Caco-2 (cell line): ENCODE measurements around the gene SCN9A. TPM values are rescaled to one million over a fixed set of nuclear protein-coding genes. Genes with fewer than 3 reads are reported as not detected.

ENCODE experiments used
- BruUV-seq: library from RNA; stranded (reverse); fragments of 400-500 nt; replicated peaks from 2 replicates; lab custom pipeline; 2021; lab: Mats Ljungman, UMichigan
- CTCF ChIA-PET: fragments of 300-600 bp; sonication (Branson Sonifier 250); formaldehyde crosslinking; loops from one replicate; lab custom pipeline; 2022; ENCODE audit warnings: antibody characterized with exemption; lab: Charles Lee
- POLR2A ChIA-PET: fragments of 300-600 bp; sonication (Branson Sonifier 250); formaldehyde crosslinking; loops from one replicate; lab custom pipeline; 2022; ENCODE audit warnings: antibody characterized with exemption; lab: Charles Lee
- DNase-seq, 2 experiments: peaks; one replicate each; pipeline versions ENCODE4 v3.0.0 to v3.0.0-alpha.2; 2020 to 2022
- H3K27me3 ChIP-seq: replicated peaks from 2 replicates; pipeline ENCODE4 v1.6.0; 2011; ENCODE audit warnings: low read length; ENCODE audit not compliant: control insufficient read depth, insufficient read depth
- H3K36me3 ChIP-seq: 2 replicates; pipeline ENCODE4 v1.5.1; 2011; ENCODE audit warnings: low read length; ENCODE audit not compliant: control insufficient read depth, insufficient read depth
- H3K4me1 ChIP-seq: fragments of 250-450 bp; sonication (Bioruptor Pico); 2 replicates; pipeline ENCODE4 v1.5.1; 2020; ENCODE audit warnings: mild to moderate bottlenecking
- H3K4me3 ChIP-seq: 2 replicates; pipeline ENCODE4 v1.5.1; 2011; ENCODE audit warnings: low read depth, mild to moderate bottlenecking, control low read depth, low read length
- H3K9me3 ChIP-seq: fragments of 250-450 bp; sonication (Bioruptor Pico); 2 replicates; pipeline ENCODE4 v1.5.1; 2020; ENCODE audit warnings: mild to moderate bottlenecking, moderate library complexity
- H3K27ac Mint-ChIP-seq: one replicate; pipeline ENCODE4 v1.8.0; 2022; ENCODE audit warnings: mixed read lengths; ENCODE audit not compliant: unreplicated experiment
- H3K27me3 Mint-ChIP-seq: one replicate; pipeline ENCODE4 v1.8.0; 2022; ENCODE audit warnings: mixed read lengths; ENCODE audit not compliant: insufficient read depth, unreplicated experiment
- H3K36me3 Mint-ChIP-seq: one replicate; pipeline ENCODE4 v1.8.0; 2022; ENCODE audit warnings: mild to moderate bottlenecking, mixed read lengths; ENCODE audit not compliant: insufficient read depth, unreplicated experiment
- H3K4me1 Mint-ChIP-seq: one replicate; pipeline ENCODE4 v1.8.0; 2022; ENCODE audit warnings: low read depth, mixed read lengths; ENCODE audit not compliant: unreplicated experiment
- H3K4me3 Mint-ChIP-seq: one replicate; pipeline ENCODE4 v1.8.0; 2022; ENCODE audit warnings: mild to moderate bottlenecking, moderate library complexity, mixed read lengths; ENCODE audit not compliant: unreplicated experiment
- H3K9me3 Mint-ChIP-seq: one replicate; pipeline ENCODE4 v1.8.0; 2022; ENCODE audit warnings: mixed read lengths; ENCODE audit not compliant: unreplicated experiment
- intact Hi-C: fragments of 100-400 bp; cut with micrococcal nuclease; formaldehyde crosslinking; loops from one replicate; pipeline ENCODE4 v1.10.0; 2022; ENCODE audit not compliant: unreplicated experiment
- total RNA-seq: library from RNA; stranded (reverse); gene quantifications from 2 replicates; pipeline ENCODE4 v1.2.3, GENCODE V29; 2022
- TF ChIP-seq, protein P1 (sequence below), 2 experiments: fragments of 200-600 bp in 1 of 2; IDR thresholded peaks; 1 replicate in 1 of 2; 2 replicates in 1 of 2; pipeline versions ENCODE4 v1.5.1 to v1.8.0; 2011 to 2022; ENCODE audit warnings: antibody characterized with exemption in 1 of 2, control low read depth in 1 of 2, inconsistent platforms in 1 of 2, low read depth in 1 of 2, low read length in 1 of 2, mild to moderate bottlenecking in 1 of 2, moderate library complexity in 1 of 2; ENCODE audit not compliant: insufficient read depth in 1 of 2, severe bottlenecking in 1 of 2, unreplicated experiment in 1 of 2

SCN9A gene
- total RNA-seq, 1 experiment from 2014 or later: 18.5 TPM

DNA sequence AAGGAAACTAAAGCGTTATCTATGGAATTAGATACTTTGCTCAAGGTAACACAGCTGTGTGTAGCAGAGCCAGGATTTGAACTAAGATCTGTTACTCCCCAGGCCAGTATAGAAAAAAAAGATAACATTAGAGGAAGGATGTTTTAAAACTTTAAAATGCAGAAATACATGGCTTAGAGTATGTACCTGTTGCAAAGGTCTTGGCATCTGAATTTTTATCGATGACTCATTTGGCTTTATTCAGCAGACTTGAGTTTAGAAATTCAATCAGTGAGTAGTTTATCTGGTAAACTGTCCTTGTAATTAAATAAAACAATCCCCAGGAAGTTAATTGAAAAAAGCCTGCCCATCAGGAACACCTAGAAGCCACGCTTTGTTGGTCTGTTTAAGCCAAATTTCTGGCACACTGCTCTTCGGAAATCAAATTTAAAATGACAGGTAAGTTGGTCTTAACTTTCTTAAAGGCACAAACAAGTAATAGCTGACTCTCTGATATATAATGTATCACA is 36.9 kb downstream of the SCN9A start:
- ChIA-PET CTCF (no interaction called here), POLR2A (no interaction called here)
- intact Hi-C loops: no loop called here
- no peak overlapping the region for H3K4me3 Mint-ChIP-seq
- no peaks in the 10 kb centered on the region for H3K36me3 Mint-ChIP-seq
- no peaks in the 10 kb centered on the region for H3K9me3 ChIP-seq
- TF ChIP-seq, protein P1, sequence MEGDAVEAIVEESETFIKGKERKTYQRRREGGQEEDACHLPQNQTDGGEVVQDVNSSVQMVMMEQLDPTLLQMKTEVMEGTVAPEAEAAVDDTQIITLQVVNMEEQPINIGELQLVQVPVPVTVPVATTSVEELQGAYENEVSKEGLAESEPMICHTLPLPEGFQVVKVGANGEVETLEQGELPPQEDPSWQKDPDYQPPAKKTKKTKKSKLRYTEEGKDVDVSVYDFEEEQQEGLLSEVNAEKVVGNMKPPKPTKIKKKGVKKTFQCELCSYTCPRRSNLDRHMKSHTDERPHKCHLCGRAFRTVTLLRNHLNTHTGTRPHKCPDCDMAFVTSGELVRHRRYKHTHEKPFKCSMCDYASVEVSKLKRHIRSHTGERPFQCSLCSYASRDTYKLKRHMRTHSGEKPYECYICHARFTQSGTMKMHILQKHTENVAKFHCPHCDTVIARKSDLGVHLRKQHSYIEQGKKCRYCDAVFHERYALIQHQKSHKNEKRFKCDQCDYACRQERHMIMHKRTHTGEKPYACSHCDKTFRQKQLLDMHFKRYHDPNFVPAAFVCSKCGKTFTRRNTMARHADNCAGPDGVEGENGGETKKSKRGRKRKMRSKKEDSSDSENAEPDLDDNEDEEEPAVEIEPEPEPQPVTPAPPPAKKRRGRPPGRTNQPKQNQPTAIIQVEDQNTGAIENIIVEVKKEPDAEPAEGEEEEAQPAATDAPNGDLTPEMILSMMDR (IDR thresholded peaks at IDR 0.05; ENCODE audit: insufficient read depth in 1 of 2, low read depth in 1 of 2, low read length in 1 of 2, severe bottlenecking in 1 of 2, unreplicated experiment in 1 of 2): no peak
- BruUV-seq: no TSS peak
- no peak overlapping the region for H3K4me3 ChIP-seq
- H3K36me3 ChIP-seq: no peaks in the 10 kb centered on the region
- peaks cover 8% of the 10 kb centered on the region for H3K4me1 Mint-ChIP-seq
- no peak for DNase-seq
- no peak overlapping the region for H3K27ac Mint-ChIP-seq
- H3K4me1 ChIP-seq: no peaks in the 10 kb centered on the region
- no peaks in the 10 kb centered on the region for H3K27me3 ChIP-seq
- H3K27me3 Mint-ChIP-seq: no peaks in the 10 kb centered on the region
- H3K9me3 Mint-ChIP-seq: no peaks in the 10 kb centered on the region

GRCh38 chr2:166337932-166338331 is 37.8 kb downstream of the SCN9A start:
- no TSS peak for BruUV-seq
- Histone ChIP-seq H3K4me1 (no peaks in the 10 kb centered on the region), H3K27me3 (no peaks in the 10 kb centered on the region), H3K36me3 (no peaks in the 10 kb centered on the region), H3K4me3 (no peak overlapping the region), H3K9me3 (no peaks in the 10 kb centered on the region)
- H3K4me1 Mint-ChIP-seq: peaks cover 8% of the 10 kb centered on the region
- H3K27ac Mint-ChIP-seq: no peak overlapping the region
- no peak overlapping the region for H3K4me3 Mint-ChIP-seq
- no peaks in the 10 kb centered on the region for H3K27me3 Mint-ChIP-seq
- H3K36me3 Mint-ChIP-seq: no peaks in the 10 kb centered on the region
- POLR2A ChIA-PET: no interaction called here
- intact Hi-C loops: no loop called here
- DNase-seq: no peak
- no peaks in the 10 kb centered on the region for H3K9me3 Mint-ChIP-seq
- CTCF ChIA-PET: no interaction called here
- TF ChIP-seq, protein P1 (IDR thresholded peaks at IDR 0.05; ENCODE audit: insufficient read depth in 1 of 2, low read depth in 1 of 2, low read length in 1 of 2, severe bottlenecking in 1 of 2, unreplicated experiment in 1 of 2): no peak

DNA sequence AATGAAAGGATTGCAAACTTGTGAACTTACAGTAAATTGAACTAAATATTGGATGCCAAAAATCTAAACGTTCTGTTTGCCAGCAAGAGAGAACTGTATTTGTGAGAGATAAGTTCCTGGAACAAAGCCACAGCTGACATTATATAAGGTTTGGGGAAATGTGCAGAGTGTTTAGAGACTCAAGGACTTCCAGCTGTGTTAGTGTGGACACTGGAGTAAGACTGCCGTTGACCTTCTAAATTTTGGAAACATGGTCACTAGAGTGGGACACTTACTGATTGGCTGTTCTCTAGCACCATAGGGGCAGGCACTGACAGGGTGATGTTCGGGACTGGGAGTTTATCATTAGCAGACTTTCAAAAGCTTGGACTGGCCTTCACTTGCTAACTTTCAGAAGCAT is 40.5 kb downstream of the SCN9A start:
- no peaks in the 10 kb centered on the region for H3K4me1 ChIP-seq
- H3K9me3 ChIP-seq: no peaks in the 10 kb centered on the region
- TF ChIP-seq, protein P1 (IDR thresholded peaks at IDR 0.05; ENCODE audit: insufficient read depth in 1 of 2, low read depth in 1 of 2, low read length in 1 of 2, severe bottlenecking in 1 of 2, unreplicated experiment in 1 of 2): no peak
- Mint-ChIP-seq H3K36me3 (no peaks in the 10 kb centered on the region), H3K4me3 (no peak overlapping the region), H3K27ac (no peak overlapping the region), H3K4me1 (peaks cover 8% of the 10 kb centered on the region), H3K9me3 (no peaks in the 10 kb centered on the region), H3K27me3 (no peaks in the 10 kb centered on the region)
- no peaks in the 10 kb centered on the region for H3K27me3 ChIP-seq
- ChIA-PET CTCF (no interaction called here), POLR2A (no interaction called here)
- DNase-seq: no peak
- no peaks in the 10 kb centered on the region for H3K36me3 ChIP-seq
- H3K4me3 ChIP-seq: no peak overlapping the region
- no TSS peak for BruUV-seq
- intact Hi-C loops: no loop called here
